Fibroblast of lung (primary cell): Measurements from ENCODE around the gene KIF1B. TPM values are rescaled to one million over a fixed set of nuclear protein-coding genes. Genes with fewer than 3 reads are reported as not detected.

Experiments used
- DNase-seq, 2 donors: peaks; one replicate each; pipeline versions ENCODE4 v3.0.0 to v3.0.0-alpha.2; 2010; ENCODE audit warnings: low read depth in 2 of 2
- H2AFZ ChIP-seq: 2 replicates; pipeline ENCODE4 v1.5.1; 2012; ENCODE audit warnings: low read length, control low read depth, inconsistent platforms
- H3K27ac ChIP-seq: 2 replicates; pipeline ENCODE4 v1.5.1; 2011; ENCODE audit warnings: low read length, control low read depth; ENCODE audit not compliant: insufficient read depth
- H3K27me3 ChIP-seq: 2 replicates; pipeline ENCODE4 v1.5.1; 2011; ENCODE audit warnings: mild to moderate bottlenecking, low read length; ENCODE audit not compliant: control insufficient read depth, insufficient read depth
- H3K36me3 ChIP-seq: 2 replicates; pipeline ENCODE4 v1.5.1; 2011; ENCODE audit warnings: low read length; ENCODE audit not compliant: control insufficient read depth, insufficient read depth
- H3K4me1 ChIP-seq: 2 replicates; pipeline ENCODE4 v1.5.1; 2011; ENCODE audit warnings: low read length; ENCODE audit not compliant: control insufficient read depth, insufficient read depth; ENCODE audit errors: extremely low read depth
- H3K4me2 ChIP-seq: 2 replicates; pipeline ENCODE4 v1.5.1; 2011; ENCODE audit warnings: low read length, control low read depth; ENCODE audit not compliant: insufficient read depth; ENCODE audit errors: extremely low read depth
- H3K4me3 ChIP-seq, 4 experiments: fragments of 200-600 bp in 1 of 4; sonication (generic) in 1 of 4; replicated peaks in 1 of 4; 2 replicates each; pipeline ENCODE4 v1.5.1; 2011 to 2016; ENCODE audit warnings: low read length in 4 of 4, low read depth in 3 of 4, mild to moderate bottlenecking in 3 of 4, control low read depth in 2 of 4, inconsistent platforms in 1 of 4, mixed read lengths in 1 of 4; ENCODE audit not compliant: insufficient read depth in 1 of 4; ENCODE audit errors: control extremely low read depth in 1 of 4
- H3K79me2 ChIP-seq: 2 replicates; pipeline ENCODE4 v1.5.1; 2012; ENCODE audit warnings: mild to moderate bottlenecking, low read length, inconsistent platforms; ENCODE audit not compliant: control insufficient read depth, insufficient read depth
- H3K9ac ChIP-seq: 2 replicates; pipeline ENCODE4 v1.5.1; 2011; ENCODE audit warnings: mild to moderate bottlenecking, low read length, control low read depth; ENCODE audit not compliant: insufficient read depth
- H3K9me3 ChIP-seq: 2 replicates; pipeline ENCODE4 v1.5.1; 2012; ENCODE audit warnings: low read depth, low read length; ENCODE audit not compliant: control insufficient read depth, insufficient read depth
- H4K20me1 ChIP-seq: 2 replicates; pipeline ENCODE4 v1.5.1; 2011; ENCODE audit warnings: low read length; ENCODE audit not compliant: control insufficient read depth, insufficient read depth; ENCODE audit errors: extremely low read depth
- EZH2 ChIP-seq: IDR thresholded peaks from 2 replicates; pipeline ENCODE4 v1.5.1; 2012; ENCODE audit warnings: low read length, control low read depth, mild to moderate bottlenecking; ENCODE audit errors: missing control alignments
- polyA plus RNA-seq, 2 donors: library from polyadenylated mRNA; depleted of rRNA in 1 of 2; stranded (reverse) in 1 of 2; unstranded in 1 of 2; fragments of >200 nt; gene quantifications; 2 replicates each; pipeline ENCODE4 v1.2.1, GENCODE V29; 2011 to 2012; ENCODE audit warnings: missing spikeins in 1 of 2
- total RNA-seq: library from RNA; depleted of rRNA; stranded (reverse); fragments of >200 nt; gene quantifications from 2 replicates; pipeline ENCODE4 v1.2.1, GENCODE V29; 2014
- TF ChIP-seq, protein P1 (sequence below), 2 donors: IDR thresholded peaks in 1 of 2; conservative IDR thresholded peaks in 1 of 2; 1 replicate in 1 of 2; 2 replicates in 1 of 2; pipeline ENCODE4 v1.5.1; 2011 to 2012; ENCODE audit warnings: low read length in 2 of 2, control low read depth in 1 of 2, inconsistent platforms in 1 of 2, low read depth in 1 of 2, mild to moderate bottlenecking in 1 of 2

KIF1B gene
- total and polyA plus RNA-seq, 2 donors (not counting 1 experiment from before 2014, with no cell fraction given): 23.6 to 34.3 TPM

DNA sequence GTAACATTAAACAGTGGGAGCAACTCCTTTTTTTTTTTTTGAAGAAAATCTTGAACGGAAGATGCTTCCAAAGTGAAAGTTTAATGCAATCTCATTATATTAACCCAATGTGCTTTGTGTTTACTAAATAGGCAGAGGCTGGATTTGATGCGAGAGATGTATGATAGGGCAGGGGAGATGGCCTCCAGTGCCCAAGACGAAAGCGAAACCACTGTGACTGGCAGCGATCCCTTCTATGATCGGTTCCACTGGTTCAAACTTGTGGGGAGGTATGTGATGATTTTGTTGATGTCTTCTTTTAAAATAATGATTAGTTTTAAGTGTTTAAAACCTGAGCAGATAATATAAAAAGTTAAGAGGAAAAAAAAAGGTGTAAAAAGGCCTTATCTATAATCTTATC, 114.3 kb downstream of the KIF1B start:
- TF ChIP-seq EZH2: no peak
- TF ChIP-seq, protein P1, sequence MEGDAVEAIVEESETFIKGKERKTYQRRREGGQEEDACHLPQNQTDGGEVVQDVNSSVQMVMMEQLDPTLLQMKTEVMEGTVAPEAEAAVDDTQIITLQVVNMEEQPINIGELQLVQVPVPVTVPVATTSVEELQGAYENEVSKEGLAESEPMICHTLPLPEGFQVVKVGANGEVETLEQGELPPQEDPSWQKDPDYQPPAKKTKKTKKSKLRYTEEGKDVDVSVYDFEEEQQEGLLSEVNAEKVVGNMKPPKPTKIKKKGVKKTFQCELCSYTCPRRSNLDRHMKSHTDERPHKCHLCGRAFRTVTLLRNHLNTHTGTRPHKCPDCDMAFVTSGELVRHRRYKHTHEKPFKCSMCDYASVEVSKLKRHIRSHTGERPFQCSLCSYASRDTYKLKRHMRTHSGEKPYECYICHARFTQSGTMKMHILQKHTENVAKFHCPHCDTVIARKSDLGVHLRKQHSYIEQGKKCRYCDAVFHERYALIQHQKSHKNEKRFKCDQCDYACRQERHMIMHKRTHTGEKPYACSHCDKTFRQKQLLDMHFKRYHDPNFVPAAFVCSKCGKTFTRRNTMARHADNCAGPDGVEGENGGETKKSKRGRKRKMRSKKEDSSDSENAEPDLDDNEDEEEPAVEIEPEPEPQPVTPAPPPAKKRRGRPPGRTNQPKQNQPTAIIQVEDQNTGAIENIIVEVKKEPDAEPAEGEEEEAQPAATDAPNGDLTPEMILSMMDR (conservative IDR thresholded peaks at IDR 0.05 in 1 of 2, IDR thresholded peaks at IDR 0.05 in 1 of 2; ENCODE audit: low read depth in 1 of 2, low read length in 2 of 2): no peak
- H3K4me1 ChIP-seq: no peaks in the 10 kb centered on the region
- no peak for DNase-seq
- H3K79me2 ChIP-seq: no peaks in the 10 kb centered on the region
- no peaks in the 10 kb centered on the region for H3K9me3 ChIP-seq
- no peak overlapping the region for H2AFZ ChIP-seq
- no peak overlapping the region for H3K9ac ChIP-seq
- H3K27ac ChIP-seq: no peak overlapping the region
- no peaks in the 10 kb centered on the region for H4K20me1 ChIP-seq
- H3K4me2 ChIP-seq: no peak overlapping the region
- no peaks in the 10 kb centered on the region for H3K27me3 ChIP-seq
- H3K4me3 ChIP-seq: no peak overlapping the region
- no peaks in the 10 kb centered on the region for H3K36me3 ChIP-seq

DNA sequence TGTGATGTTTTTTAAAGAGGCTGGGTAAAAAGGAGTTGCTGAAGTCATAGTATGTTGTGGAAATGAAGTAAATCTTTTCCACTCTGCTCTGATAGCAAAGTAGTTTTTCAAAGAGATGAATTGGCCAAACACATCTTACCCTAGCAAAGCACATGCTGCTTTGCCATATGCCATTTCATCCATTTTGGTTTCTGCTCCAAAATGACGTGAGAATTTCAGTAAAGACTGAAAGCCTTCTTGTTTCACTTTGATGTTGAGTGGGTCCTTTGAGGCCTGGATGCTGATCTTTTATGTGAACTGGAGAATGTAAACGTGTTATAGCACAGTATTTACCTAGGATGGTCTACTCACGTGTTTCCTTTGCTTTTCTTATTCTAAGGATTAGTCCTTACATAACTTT, 115.2 kb downstream of the KIF1B start:
- Histone ChIP-seq H3K4me1 (no peaks in the 10 kb centered on the region), H4K20me1 (no peaks in the 10 kb centered on the region), H3K4me2 (no peak overlapping the region), H3K79me2 (no peaks in the 10 kb centered on the region), H3K27me3 (no peaks in the 10 kb centered on the region), H3K36me3 (no peaks in the 10 kb centered on the region), H3K9ac (no peak overlapping the region), H2AFZ (no peak overlapping the region), H3K27ac (no peak overlapping the region), H3K9me3 (no peaks in the 10 kb centered on the region), H3K4me3 (no peak overlapping the region)
- DNase-seq: no peak
- TF ChIP-seq EZH2: no peak
- TF ChIP-seq, protein P1 (conservative IDR thresholded peaks at IDR 0.05 in 1 of 2, IDR thresholded peaks at IDR 0.05 in 1 of 2; ENCODE audit: low read depth in 1 of 2, low read length in 2 of 2): no peak

DNA sequence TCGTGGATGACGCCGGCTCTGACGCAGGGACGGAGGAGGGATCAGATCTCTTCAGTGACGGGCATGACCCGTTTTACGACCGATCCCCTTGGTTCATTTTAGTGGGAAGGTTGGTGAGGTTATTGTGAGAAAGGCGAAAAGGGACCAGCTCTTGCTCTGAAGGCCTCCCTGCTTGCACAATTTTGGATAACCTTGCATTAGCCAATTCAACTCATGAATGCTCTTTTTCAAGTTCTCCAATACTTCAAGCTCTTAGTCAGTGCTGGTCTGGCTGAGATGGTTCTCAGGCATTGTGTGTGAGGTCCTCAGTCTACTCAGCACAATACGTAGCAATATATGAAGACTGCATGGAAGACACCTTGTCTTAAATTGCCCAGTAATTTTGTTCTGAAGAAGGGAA, 115.9 kb downstream of the KIF1B start:
- Histone ChIP-seq H3K27ac (no peak overlapping the region), H3K4me3 (no peak overlapping the region), H3K79me2 (no peaks in the 10 kb centered on the region), H3K9ac (no peak overlapping the region), H4K20me1 (no peaks in the 10 kb centered on the region), H3K4me1 (no peaks in the 10 kb centered on the region), H3K9me3 (no peaks in the 10 kb centered on the region), H3K4me2 (no peak overlapping the region), H2AFZ (no peak overlapping the region), H3K36me3 (no peaks in the 10 kb centered on the region), H3K27me3 (no peaks in the 10 kb centered on the region)
- no peak for TF ChIP-seq EZH2
- TF ChIP-seq, protein P1 (conservative IDR thresholded peaks at IDR 0.05 in 1 of 2, IDR thresholded peaks at IDR 0.05 in 1 of 2; ENCODE audit: low read depth in 1 of 2, low read length in 2 of 2): no peak
- DNase-seq: no peak
